Fibroblast of mammary gland (primary cell): ENCODE data around the gene CCNG2.

Source experiments
- DNase-seq: peaks from one replicate; pipeline ENCODE4 v3.0.0-alpha.2; 2010; ENCODE audit warnings: low read depth
- H3K4me3 ChIP-seq: 2 replicates; pipeline ENCODE4 v1.5.1; 2011; ENCODE audit warnings: low read depth, mild to moderate bottlenecking, low read length, moderate library complexity; ENCODE audit not compliant: control insufficient read depth
- CTCF ChIP-seq: conservative IDR thresholded peaks from 2 replicates; pipeline ENCODE4 v1.5.1; 2011; ENCODE audit warnings: low read depth, low read length, inconsistent platforms; ENCODE audit not compliant: control insufficient read depth, insufficient read depth

Gene CCNG2

GRCh38 chr4:77146186-77147078 is 10.6 kb upstream of the CCNG2 start:
- H3K4me3 ChIP-seq = no peak overlapping the region
- DNase-seq = peak; percentile 19
- no peak for TF ChIP-seq CTCF

GRCh38 chr4:77147079-77147782 is 9.8 kb upstream of the CCNG2 start:
- no peak overlapping the region for H3K4me3 ChIP-seq
- TF ChIP-seq CTCF = no peak
- DNase-seq = no peak

- H3K4me3 ChIP-seq = no peak overlapping the region
- peak; percentile 6 for DNase-seq
- TF ChIP-seq CTCF = no peak
Measured at GRCh38 chr4:77148078-77148477, 8.9 kb upstream of the CCNG2 start.

GRCh38 chr4:77149789-77150188 is 7.2 kb upstream of the CCNG2 start:
- no peak for DNase-seq
- H3K4me3 ChIP-seq = no peak overlapping the region
- TF ChIP-seq CTCF = no peak

GRCh38 chr4:77151241-77151640 is 5.8 kb upstream of the CCNG2 start:
- H3K4me3 ChIP-seq = no peak overlapping the region
- TF ChIP-seq CTCF = no peak
- peak; percentile 16 for DNase-seq

- no peak for TF ChIP-seq CTCF
- H3K4me3 ChIP-seq = no peak overlapping the region
- DNase-seq = peak; percentile 8
Measured at GRCh38 chr4:77152421-77152820, 4.6 kb upstream of the CCNG2 start.

- no peak overlapping the region for H3K4me3 ChIP-seq
- no peak for TF ChIP-seq CTCF
- DNase-seq = no peak
Measured at GRCh38 chr4:77153006-77153405, 4.0 kb upstream of the CCNG2 start.
